ENCODE data around the gene S100A2. TPM values are rescaled to one million over a fixed set of nuclear protein-coding genes. Genes with fewer than 3 reads are reported as not detected.
"Not testable (repeated sequence)": the region's sequence is repeated elsewhere in the genome, so short reads cannot be mapped to it uniquely, and the experiment has no call there.

The S100A2 gene
- total RNA-seq, 1 donor from 2014 or later, result 3.8 TPM

GRCh38 chr1:153586347-153586746 is 20.7 kb upstream of the S100A2 start:
- DNase-seq (ENCODE audit: low read depth), result no peak
- H3K4me3 Mint-ChIP-seq (ENCODE audit: unreplicated experiment), result no peak overlapping the region
- Histone ChIP-seq H3K4me3 (ENCODE audit: insufficient read depth, low read depth, low read length) (no peak overlapping the region), H2AFZ (ENCODE audit: low read depth, low read length) (no peak overlapping the region), H3K9ac (ENCODE audit: low read length) (no peak overlapping the region), H3K4me1 (ENCODE audit: insufficient read depth, low read length) (peaks cover 7% of the 10 kb centered on the region), H3K27me3 (ENCODE audit: insufficient read depth, low read length) (no peaks in the 10 kb centered on the region), H3K27ac (ENCODE audit: low read depth, low read length) (no peak overlapping the region), H4K20me1 (ENCODE audit: insufficient read depth, low read length) (no peaks in the 10 kb centered on the region), H3K9me3 (ENCODE audit: insufficient read depth, low read depth, low read length) (no peaks in the 10 kb centered on the region), H3K4me2 (ENCODE audit: low read length) (no peak overlapping the region), H3K36me3 (ENCODE audit: insufficient read depth, low read length) (no peaks in the 10 kb centered on the region), H3K79me2 (ENCODE audit: insufficient read depth, low read length) (no peaks in the 10 kb centered on the region)
- FAIRE-seq, result no peak
- TF ChIP-seq, protein P1, sequence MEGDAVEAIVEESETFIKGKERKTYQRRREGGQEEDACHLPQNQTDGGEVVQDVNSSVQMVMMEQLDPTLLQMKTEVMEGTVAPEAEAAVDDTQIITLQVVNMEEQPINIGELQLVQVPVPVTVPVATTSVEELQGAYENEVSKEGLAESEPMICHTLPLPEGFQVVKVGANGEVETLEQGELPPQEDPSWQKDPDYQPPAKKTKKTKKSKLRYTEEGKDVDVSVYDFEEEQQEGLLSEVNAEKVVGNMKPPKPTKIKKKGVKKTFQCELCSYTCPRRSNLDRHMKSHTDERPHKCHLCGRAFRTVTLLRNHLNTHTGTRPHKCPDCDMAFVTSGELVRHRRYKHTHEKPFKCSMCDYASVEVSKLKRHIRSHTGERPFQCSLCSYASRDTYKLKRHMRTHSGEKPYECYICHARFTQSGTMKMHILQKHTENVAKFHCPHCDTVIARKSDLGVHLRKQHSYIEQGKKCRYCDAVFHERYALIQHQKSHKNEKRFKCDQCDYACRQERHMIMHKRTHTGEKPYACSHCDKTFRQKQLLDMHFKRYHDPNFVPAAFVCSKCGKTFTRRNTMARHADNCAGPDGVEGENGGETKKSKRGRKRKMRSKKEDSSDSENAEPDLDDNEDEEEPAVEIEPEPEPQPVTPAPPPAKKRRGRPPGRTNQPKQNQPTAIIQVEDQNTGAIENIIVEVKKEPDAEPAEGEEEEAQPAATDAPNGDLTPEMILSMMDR (IDR thresholded peaks at IDR 0.05; ENCODE audit: insufficient read depth, low read depth, low read length), result no peak
- no peak for TF ChIP-seq EZH2 (IDR thresholded peaks at IDR 0.05; ENCODE audit: insufficient read depth, low read length)
- H3K9me3 Mint-ChIP-seq (ENCODE audit: unreplicated experiment), result no peaks in the 10 kb centered on the region
- H3K27ac Mint-ChIP-seq (ENCODE audit: unreplicated experiment), result no peak overlapping the region
- no peaks in the 10 kb centered on the region for H3K27me3 Mint-ChIP-seq (ENCODE audit: low read depth, unreplicated experiment)
- no peaks in the 10 kb centered on the region for H3K4me1 Mint-ChIP-seq (ENCODE audit: low read depth, unreplicated experiment)
- no peaks in the 10 kb centered on the region for H3K36me3 Mint-ChIP-seq (ENCODE audit: low read depth, unreplicated experiment)

DNA sequence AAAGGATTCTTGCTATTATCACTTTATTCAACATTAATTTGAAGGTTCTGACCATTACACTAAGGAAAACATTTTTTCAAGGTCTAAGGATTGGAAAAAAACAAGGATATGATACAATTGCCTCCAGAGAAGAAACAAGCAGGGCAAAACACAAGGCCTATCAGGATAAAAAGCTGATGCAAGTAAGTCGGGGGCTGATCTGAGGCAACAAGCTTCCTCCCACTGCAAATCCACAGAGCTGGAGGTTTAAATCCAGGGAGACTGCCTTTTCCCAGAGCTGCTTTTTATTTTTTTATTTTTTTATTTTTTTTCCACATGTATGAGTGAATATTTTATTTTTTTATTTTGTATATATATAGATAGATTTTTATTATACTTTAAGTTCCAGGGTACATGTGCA is 19.4 kb upstream of the S100A2 start:
- Mint-ChIP-seq H3K4me1 (ENCODE audit: low read depth, unreplicated experiment) (no peaks in the 10 kb centered on the region), H3K27ac (ENCODE audit: unreplicated experiment) (no peak overlapping the region), H3K9me3 (ENCODE audit: unreplicated experiment) (no peaks in the 10 kb centered on the region), H3K4me3 (ENCODE audit: unreplicated experiment) (no peak overlapping the region), H3K36me3 (ENCODE audit: low read depth, unreplicated experiment) (no peaks in the 10 kb centered on the region), H3K27me3 (ENCODE audit: low read depth, unreplicated experiment) (no peaks in the 10 kb centered on the region)
- Histone ChIP-seq H3K36me3 (ENCODE audit: insufficient read depth, low read length) (no peaks in the 10 kb centered on the region), H3K4me1 (ENCODE audit: insufficient read depth, low read length) (peaks cover 7% of the 10 kb centered on the region), H3K27ac (ENCODE audit: low read depth, low read length) (no peak overlapping the region), H3K9me3 (ENCODE audit: insufficient read depth, low read depth, low read length) (no peaks in the 10 kb centered on the region), H3K4me2 (ENCODE audit: low read length) (no peak overlapping the region), H3K4me3 (ENCODE audit: insufficient read depth, low read depth, low read length) (no peak overlapping the region), H3K27me3 (ENCODE audit: insufficient read depth, low read length) (no peaks in the 10 kb centered on the region), H2AFZ (ENCODE audit: low read depth, low read length) (no peak overlapping the region), H3K79me2 (ENCODE audit: insufficient read depth, low read length) (no peaks in the 10 kb centered on the region), H3K9ac (ENCODE audit: low read length) (no peak overlapping the region), H4K20me1 (ENCODE audit: insufficient read depth, low read length) (no peaks in the 10 kb centered on the region)
- FAIRE-seq (no peak), DNase-seq (ENCODE audit: low read depth) (no peak)
- TF ChIP-seq EZH2 (IDR thresholded peaks at IDR 0.05; ENCODE audit: insufficient read depth, low read length), result no peak
- TF ChIP-seq, protein P1 (IDR thresholded peaks at IDR 0.05; ENCODE audit: insufficient read depth, low read depth, low read length), result no peak

- H3K4me1 ChIP-seq (ENCODE audit: insufficient read depth, low read length), result peaks cover 7% of the 10 kb centered on the region
- Mint-ChIP-seq H3K9me3 (ENCODE audit: unreplicated experiment) (no peaks in the 10 kb centered on the region), H3K36me3 (ENCODE audit: low read depth, unreplicated experiment) (no peaks in the 10 kb centered on the region), H3K27me3 (ENCODE audit: low read depth, unreplicated experiment) (no peaks in the 10 kb centered on the region), H3K4me1 (ENCODE audit: low read depth, unreplicated experiment) (peaks cover 3% of the 10 kb centered on the region), H3K27ac (ENCODE audit: unreplicated experiment) (no peak overlapping the region), H3K4me3 (ENCODE audit: unreplicated experiment) (no peak overlapping the region)
- H3K9ac ChIP-seq (ENCODE audit: low read length), result no peak overlapping the region
- no peaks in the 10 kb centered on the region for H3K9me3 ChIP-seq (ENCODE audit: insufficient read depth, low read depth, low read length)
- H3K79me2 ChIP-seq (ENCODE audit: insufficient read depth, low read length), result no peaks in the 10 kb centered on the region
- H4K20me1 ChIP-seq (ENCODE audit: insufficient read depth, low read length), result no peaks in the 10 kb centered on the region
- no peaks in the 10 kb centered on the region for H3K36me3 ChIP-seq (ENCODE audit: insufficient read depth, low read length)
- DNase-seq (ENCODE audit: low read depth), result peak; percentile 41
- no peak overlapping the region for H3K27ac ChIP-seq (ENCODE audit: low read depth, low read length)
- H2AFZ ChIP-seq (ENCODE audit: low read depth, low read length), result no peak overlapping the region
- no peak for TF ChIP-seq EZH2 (IDR thresholded peaks at IDR 0.05; ENCODE audit: insufficient read depth, low read length)
- TF ChIP-seq, protein P1 (IDR thresholded peaks at IDR 0.05; ENCODE audit: insufficient read depth, low read depth, low read length), result no peak
- no peak overlapping the region for H3K4me3 ChIP-seq (ENCODE audit: insufficient read depth, low read depth, low read length)
- FAIRE-seq, result no peak
- no peak overlapping the region for H3K4me2 ChIP-seq (ENCODE audit: low read length)
- no peaks in the 10 kb centered on the region for H3K27me3 ChIP-seq (ENCODE audit: insufficient read depth, low read length)
Observed at GRCh38 chr1:153583976-153584375, 18.3 kb upstream of the S100A2 start.

- not testable (repeated sequence) for H3K9me3 Mint-ChIP-seq (ENCODE audit: unreplicated experiment); H3K9ac ChIP-seq (ENCODE audit: low read length); H3K9me3 ChIP-seq (ENCODE audit: insufficient read depth, low read depth, low read length); H3K36me3 Mint-ChIP-seq (ENCODE audit: low read depth, unreplicated experiment); H4K20me1 ChIP-seq (ENCODE audit: insufficient read depth, low read length); H3K27ac Mint-ChIP-seq (ENCODE audit: unreplicated experiment); H3K4me1 ChIP-seq (ENCODE audit: insufficient read depth, low read length); H3K79me2 ChIP-seq (ENCODE audit: insufficient read depth, low read length); H3K27ac ChIP-seq (ENCODE audit: low read depth, low read length); H3K4me2 ChIP-seq (ENCODE audit: low read length); H3K4me3 Mint-ChIP-seq (ENCODE audit: unreplicated experiment); DNase-seq (ENCODE audit: low read depth); H3K4me3 ChIP-seq (ENCODE audit: insufficient read depth, low read depth, low read length); FAIRE-seq; H3K27me3 Mint-ChIP-seq (ENCODE audit: low read depth, unreplicated experiment); H3K36me3 ChIP-seq (ENCODE audit: insufficient read depth, low read length); H3K4me1 Mint-ChIP-seq (ENCODE audit: low read depth, unreplicated experiment); H2AFZ ChIP-seq (ENCODE audit: low read depth, low read length); H3K27me3 ChIP-seq (ENCODE audit: insufficient read depth, low read length)
Observed at GRCh38 chr1:153583514-153583913, 17.9 kb upstream of the S100A2 start.

All from astrocyte (in vitro differentiated cells and primary cell).